T-cell (primary cell): ENCODE results near the gene TMEFF1. TPM values are rescaled to one million over a fixed set of nuclear protein-coding genes. Genes with fewer than 3 reads are reported as not detected.

Source experiments
- ATAC-seq, 4 experiments: fragments of 200-7000 bp in 3 of 4; fragments of 150-1000 bp in 1 of 4; cut with Tn5 transposase; replicated peaks in 1 of 4; 1 replicate in 3 of 4; 2 replicates in 1 of 4; pipeline ENCODE4 v1.10.0; 2021; ENCODE audit warnings: moderate library complexity in 3 of 4, mild to moderate bottlenecking in 2 of 4, moderate number of reproducible peaks in 1 of 4
- CTCF ChIA-PET, 2 donors: fragments of 300-600 bp; sonication (Branson Sonifier 250); formaldehyde crosslinking; loops; one replicate each; lab custom pipeline; 2022; ENCODE audit warnings: antibody characterized with exemption in 2 of 2; lab: Charles Lee
- POLR2A ChIA-PET, 2 donors: fragments of 300-600 bp; sonication (Branson Sonifier 250); formaldehyde crosslinking; loops; one replicate each; lab custom pipeline; 2022; ENCODE audit warnings: antibody characterized with exemption in 2 of 2; lab: Charles Lee
- DNase-seq, 35 experiments: peaks; one replicate each; pipeline versions ENCODE4 v3.0.0 to v3.0.0-alpha.2; 2013 to 2023
- H3K27ac ChIP-seq: one replicate; pipeline ENCODE4 v1.5.1; 2013; ENCODE audit warnings: low read length
- H3K27me3 ChIP-seq, 2 experiments: replicated peaks in 1 of 2; 1 replicate in 1 of 2; 2 replicates in 1 of 2; pipeline versions ENCODE4 v1.6.1 to v1.7.0; 2013; ENCODE audit warnings: low read length in 1 of 2, mixed read lengths in 1 of 2; ENCODE audit not compliant: control insufficient read depth in 2 of 2, insufficient read depth in 2 of 2; ENCODE audit errors: extremely low read depth in 1 of 2
- H3K36me3 ChIP-seq, 2 donors: 1 replicate in 1 of 2; 2 replicates in 1 of 2; pipeline versions ENCODE4 v1.6.1 to v1.7.0; 2013; ENCODE audit warnings: low read length in 1 of 2; ENCODE audit not compliant: control insufficient read depth in 2 of 2, insufficient read depth in 1 of 2; ENCODE audit errors: extremely low read depth in 1 of 2
- H3K4me1 ChIP-seq, 2 experiments: 1 replicate in 1 of 2; 2 replicates in 1 of 2; pipeline versions ENCODE4 v1.6.1 to v1.7.0; 2013; ENCODE audit warnings: low read length in 2 of 2, mixed read lengths in 1 of 2; ENCODE audit not compliant: insufficient read depth in 2 of 2, control insufficient read depth in 1 of 2; ENCODE audit errors: extremely low read depth in 1 of 2
- H3K4me3 ChIP-seq, 2 donors: 1 replicate in 1 of 2; 2 replicates in 1 of 2; pipeline versions ENCODE4 v1.5.1 to v1.7.0; 2013; ENCODE audit warnings: mild to moderate bottlenecking in 2 of 2, low read length in 1 of 2, moderate library complexity in 1 of 2; ENCODE audit not compliant: control insufficient read depth in 1 of 2; ENCODE audit errors: extremely low read depth in 1 of 2
- H3K9me3 ChIP-seq: 2 replicates; pipeline ENCODE4 v1.7.0; 2013
- H3K27ac Mint-ChIP-seq, 2 donors: one replicate each; pipeline ENCODE4 v1.8.0; 2020 to 2021; ENCODE audit warnings: mild to moderate bottlenecking in 2 of 2, mixed read lengths in 2 of 2
- H3K27me3 Mint-ChIP-seq, 2 donors: one replicate each; pipeline ENCODE4 v1.8.0; 2021 to 2022; ENCODE audit warnings: mixed read lengths in 2 of 2
- H3K36me3 Mint-ChIP-seq: one replicate; pipeline ENCODE4 v1.8.0; 2021; ENCODE audit warnings: mixed read lengths
- H3K4me1 Mint-ChIP-seq, 3 donors: one replicate each; pipeline ENCODE4 v1.8.0; 2020 to 2022; ENCODE audit warnings: mixed read lengths in 3 of 3, mild to moderate bottlenecking in 1 of 3
- H3K4me3 Mint-ChIP-seq, 3 donors: one replicate each; pipeline ENCODE4 v1.8.0; 2020 to 2022; ENCODE audit warnings: mild to moderate bottlenecking in 3 of 3, mixed read lengths in 3 of 3, moderate library complexity in 3 of 3
- H3K9me3 Mint-ChIP-seq, 3 donors: one replicate each; pipeline ENCODE4 v1.8.0; 2020 to 2022; ENCODE audit warnings: mixed read lengths in 3 of 3
- WGBS: methylation state at CpG from one replicate; pipeline ENCODE4 v1.1.5; 2013; ENCODE audit warnings: missing lambda C conversion rate; ENCODE audit not compliant: insufficient coverage; 5-methylcytosine and 5-hydroxymethylcytosine counted together
- total RNA-seq, 35 experiments: library from RNA in 6 of 35; stranded (reverse) in 6 of 35; fragments of 120-200 nt in 1 of 35; gene quantifications; one replicate each; pipeline versions ENCODE4 v1.2.1 to v1.2.4 and lab custom pipeline; 2013 to 2026

Gene TMEFF1
- total RNA-seq, 5 donors from 2014 or later (not counting 1 experiment from before 2014, with no cell fraction given), result 0.22 to 0.26 TPM; not detected in 3

- ChIA-PET POLR2A (no interaction called here), CTCF (no interaction called here)
- Mint-ChIP-seq H3K27ac (no peak overlapping the region), H3K9me3 (no peaks in the 10 kb centered on the region), H3K4me1 (no peaks in the 10 kb centered on the region), H3K36me3 (no peaks in the 10 kb centered on the region), H3K4me3 (no peak overlapping the region), H3K27me3 (peaks cover 10 to 16% of the 10 kb centered on the region in 2 donors)
- Histone ChIP-seq H3K4me1 (no peaks in the 10 kb centered on the region), H3K27ac (no peak overlapping the region), H3K36me3 (no peaks in the 10 kb centered on the region), H3K9me3 (no peaks in the 10 kb centered on the region), H3K27me3 (peaks cover 0 to 4% of the 10 kb centered on the region in 2 experiments), H3K4me3 (no peak overlapping the region)
- no peak for DNase-seq
- ATAC-seq, result no peak
- no CpG with 5 or more reads among the region's 1 CpG for WGBS
Observed at GRCh38 chr9:100466829-100467221, 6.1 kb upstream of the TMEFF1 start.

- no peak overlapping the region for H3K27ac Mint-ChIP-seq
Observed at GRCh38 chr9:100468041-100468440, 4.9 kb upstream of the TMEFF1 start.

GRCh38 chr9:100472268-100472667, 681 bp upstream of the TMEFF1 start:
- DNase-seq, result no peak
- H3K9me3 ChIP-seq, result no peaks in the 10 kb centered on the region
- no peaks in the 10 kb centered on the region for H3K9me3 Mint-ChIP-seq
- no peaks in the 10 kb centered on the region for H3K36me3 Mint-ChIP-seq
- ChIA-PET CTCF (interaction anchor here in 1 of 2 donors (1.0 kb wide), 1 partner anchor 34 kb away, joined by 4 read pairs; no protein-coding TSS in a partner anchor), POLR2A (interaction anchor here in 1 of 2 donors (0.5 kb wide), 1 partner anchor 647 kb away, joined by 4 read pairs; no protein-coding TSS in a partner anchor)
- no peak overlapping the region for H3K27ac ChIP-seq
- peaks cover 27 to 49% of the 10 kb centered on the region in 2 donors for H3K27me3 Mint-ChIP-seq
- peaks cover 0 to 12% of the 10 kb centered on the region in 2 experiments for H3K4me1 ChIP-seq
- peak overlapping the region in 1 of 2 donors; percentile 44 for H3K4me3 ChIP-seq
- peaks cover 0 to 27% of the 10 kb centered on the region in 2 experiments for H3K27me3 ChIP-seq
- H3K27ac Mint-ChIP-seq, result no peak overlapping the region
- H3K36me3 ChIP-seq, result no peaks in the 10 kb centered on the region
- H3K4me3 Mint-ChIP-seq, result peak overlapping the region; percentile 22 to 58 (median 57)
- no CpG with 5 or more reads among the region's 3 CpGs for WGBS
- peaks cover 7 to 12% (median 8%) of the 10 kb centered on the region in 3 donors for H3K4me1 Mint-ChIP-seq
- no peak for ATAC-seq

More at GRCh38 chr9:100468041-100468440, 4.9 kb upstream of the TMEFF1 start:
- Mint-ChIP-seq H3K27me3 (peaks cover 15 to 26% of the 10 kb centered on the region in 2 donors), H3K9me3 (no peaks in the 10 kb centered on the region), H3K4me3 (no peak overlapping the region), H3K36me3 (no peaks in the 10 kb centered on the region), H3K4me1 (peaks cover 0 to 6% (median 0%) of the 10 kb centered on the region in 3 donors)
- Histone ChIP-seq H3K27me3 (peaks cover 0 to 8% of the 10 kb centered on the region in 2 experiments), H3K36me3 (no peaks in the 10 kb centered on the region), H3K27ac (no peak overlapping the region), H3K4me1 (peaks cover 0 to 3% of the 10 kb centered on the region in 2 experiments), H3K9me3 (no peaks in the 10 kb centered on the region), H3K4me3 (no peak overlapping the region)
- CTCF ChIA-PET, result interaction anchor here in 1 of 2 donors (0.7 kb wide), 1 partner anchor 51 kb away, joined by 7 read pairs; no protein-coding TSS in a partner anchor
- ATAC-seq (no peak), DNase-seq (no peak)
- POLR2A ChIA-PET, result no interaction called here
- 100% methylated on average over 1 of the region's 6 CpGs for WGBS

- WGBS, result under 1% methylated on average over 104 of the region's 108 CpGs
- ChIA-PET CTCF (interaction anchor here in 1 of 2 donors (1.0 kb wide), 1 partner anchor 35 kb away, joined by 4 read pairs; no protein-coding TSS in a partner anchor), POLR2A (interaction anchor here in 1 of 2 donors (0.6 kb wide), 1 partner anchor 126 kb away, joined by 3 read pairs; no protein-coding TSS in a partner anchor)
- H3K4me3 Mint-ChIP-seq, result peak overlapping the region; percentile 52 to 73 (median 70)
- no peaks in the 10 kb centered on the region for H3K36me3 Mint-ChIP-seq
- no peak overlapping the region for H3K27ac ChIP-seq
- peak; percentile 55 to 72 (median 70) for ATAC-seq
- H3K9me3 Mint-ChIP-seq, result no peaks in the 10 kb centered on the region
- H3K4me1 ChIP-seq, result peaks cover 0 to 12% of the 10 kb centered on the region in 2 experiments
- H3K27ac Mint-ChIP-seq, result no peak overlapping the region
- H3K4me1 Mint-ChIP-seq, result peaks cover 7 to 12% (median 8%) of the 10 kb centered on the region in 3 donors
- peak overlapping the region; percentile 31 to 39 for H3K4me3 ChIP-seq
- peaks cover 27 to 50% of the 10 kb centered on the region in 2 donors for H3K27me3 Mint-ChIP-seq
- H3K36me3 ChIP-seq, result no peaks in the 10 kb centered on the region
- H3K27me3 ChIP-seq, result peaks cover 0 to 27% of the 10 kb centered on the region in 2 experiments
- DNase-seq, result peak in 17 of 35 experiments; percentile 1 to 37 (median 15)
- H3K9me3 ChIP-seq, result no peaks in the 10 kb centered on the region
Observed at GRCh38 chr9:100473276-100474081, 530 bp downstream of the TMEFF1 start.

GRCh38 chr9:100474082-100474923, 1.4 kb downstream of the TMEFF1 start:
- DNase-seq (peak in 1 of 35 experiments; percentile 2), ATAC-seq (peak in 3 of 4 experiments; percentile 13 to 21 (median 16))
- Mint-ChIP-seq H3K4me1 (peaks cover 7 to 12% (median 8%) of the 10 kb centered on the region in 3 donors), H3K27me3 (peaks cover 27 to 52% of the 10 kb centered on the region in 2 donors), H3K27ac (no peak overlapping the region), H3K4me3 (peak overlapping the region; percentile 52 to 73 (median 62)), H3K36me3 (no peaks in the 10 kb centered on the region), H3K9me3 (no peaks in the 10 kb centered on the region)
- H3K4me1 ChIP-seq, result peaks cover 0 to 12% of the 10 kb centered on the region in 2 experiments
- H3K36me3 ChIP-seq, result no peaks in the 10 kb centered on the region
- WGBS, result 34% methylated on average over 20 of the region's 26 CpGs
- peak overlapping the region in 1 of 2 donors; percentile 3 for H3K4me3 ChIP-seq
- H3K9me3 ChIP-seq, result no peaks in the 10 kb centered on the region
- no peak overlapping the region for H3K27ac ChIP-seq
- ChIA-PET CTCF (no interaction called here), POLR2A (no interaction called here)
- H3K27me3 ChIP-seq, result peaks cover 0 to 27% of the 10 kb centered on the region in 2 experiments
